Measurements from ENCODE around the gene NCF4. TPM values are rescaled to one million over a fixed set of nuclear protein-coding genes. Genes with fewer than 3 reads are reported as not detected.

NCF4 gene
- total RNA-seq, 1 experiment from 2014 or later: not detected

DNA sequence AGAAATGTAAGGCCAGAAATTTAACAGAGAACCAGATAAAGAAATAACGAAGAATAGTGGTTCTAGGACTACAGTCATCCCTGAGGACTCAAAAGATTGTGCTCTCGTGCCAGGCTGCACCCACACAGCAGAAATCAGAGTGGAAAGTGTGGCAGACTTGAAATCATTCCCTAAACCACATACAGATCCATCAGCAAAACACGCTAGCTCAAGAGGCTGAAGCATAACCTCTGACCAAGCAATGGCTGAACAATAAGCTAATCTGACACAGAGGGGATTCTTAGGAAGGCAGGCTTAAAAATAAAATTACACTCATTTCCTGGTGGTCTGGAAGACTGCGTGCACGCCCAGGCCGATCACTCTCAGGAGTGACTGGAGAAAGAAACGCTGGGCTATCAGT is 19.0 kb downstream of the NCF4 start:
- H3K9me3 ChIP-seq (ENCODE audit: control insufficient read depth, insufficient read depth, low read depth, low read length): peaks cover 5% of the 10 kb centered on the region; the same call in 1 of the 2 replicates

GRCh38 chr22:36881504-36882245 is 20.9 kb downstream of the NCF4 start:
- DNase-seq (ENCODE audit: low read depth, low spot score) (no peak), ATAC-seq (no peak)
- in situ Hi-C loops (cut with HindIII; ENCODE audit: low pct_unique_long_range_greater_than_20kb, low sequenced_read_pairs) (no loop called here), intact Hi-C loops (cut with micrococcal nuclease; ENCODE audit: unreplicated experiment) (no loop called here)
- H3K4me1 ChIP-seq (ENCODE audit: control insufficient read depth, insufficient read depth, low read length): no peaks in the 10 kb centered on the region
- no peak overlapping the region for H3K27ac ChIP-seq (ENCODE audit: low read length)
- CTCF ChIA-PET: interaction anchor here (0.5 kb wide), 1 partner anchor 100 kb away, joined by 9 read pairs; no protein-coding TSS in a partner anchor
- H3K9me3 ChIP-seq (ENCODE audit: control insufficient read depth, insufficient read depth, low read depth, low read length): peaks cover 5% of the 10 kb centered on the region; the same call in 1 of the 2 replicates
- TF ChIP-seq TCF7L2 (IDR thresholded peaks at IDR 0.05; ENCODE audit: low read depth, low read length) (no peak), REST (IDR thresholded peaks at IDR 0.05; ENCODE audit: insufficient read depth in 1 of 2, low read depth in 2 of 2, low read length in 1 of 2) (no peak), POLR2AphosphoS5 (IDR thresholded peaks at IDR 0.05; ENCODE audit: low read depth, low read length) (no peak), SIN3A (IDR thresholded peaks at IDR 0.05; ENCODE audit: borderline replicate concordance, insufficient read depth, low read depth, low read length) (no peak), CTCF (IDR thresholded peaks at IDR 0.05) (no peak)
- POLR2A ChIA-PET: interaction anchor here (0.7 kb wide), 1 partner anchor 11 kb away, joined by 3 read pairs; no protein-coding TSS in a partner anchor
- BruUV-seq (replicated peaks): no TSS peak
- H3K4me3 ChIP-seq (ENCODE audit: low read depth in 2 of 2, low read length in 2 of 2): no peak overlapping the region
- H3K27me3 ChIP-seq (ENCODE audit: control insufficient read depth, insufficient read depth, low read length): peaks cover 2% of the 10 kb centered on the region; the same call in 1 of the 2 replicates
- no peaks in the 10 kb centered on the region for H3K36me3 ChIP-seq (ENCODE audit: control insufficient read depth, insufficient read depth, low read length)

More for the DNA sequence above, 19.0 kb downstream of the NCF4 start:
- ChIA-PET POLR2A (no interaction called here), CTCF (no interaction called here)
- TF ChIP-seq REST (IDR thresholded peaks at IDR 0.05; ENCODE audit: insufficient read depth in 1 of 2, low read depth in 2 of 2, low read length in 1 of 2) (no peak), CTCF (IDR thresholded peaks at IDR 0.05) (no peak), SIN3A (IDR thresholded peaks at IDR 0.05; ENCODE audit: borderline replicate concordance, insufficient read depth, low read depth, low read length) (no peak), TCF7L2 (IDR thresholded peaks at IDR 0.05; ENCODE audit: low read depth, low read length) (no peak), POLR2AphosphoS5 (IDR thresholded peaks at IDR 0.05; ENCODE audit: low read depth, low read length) (no peak)
- H3K27ac ChIP-seq (ENCODE audit: low read length): no peak overlapping the region
- no TSS peak for BruUV-seq (replicated peaks)
- ATAC-seq (no peak), DNase-seq (ENCODE audit: low read depth, low spot score) (no peak)
- intact Hi-C loops (cut with micrococcal nuclease; ENCODE audit: unreplicated experiment) (no loop called here), in situ Hi-C loops (cut with HindIII; ENCODE audit: low pct_unique_long_range_greater_than_20kb, low sequenced_read_pairs) (no loop called here)
- H3K36me3 ChIP-seq (ENCODE audit: control insufficient read depth, insufficient read depth, low read length): no peaks in the 10 kb centered on the region
- H3K27me3 ChIP-seq (ENCODE audit: control insufficient read depth, insufficient read depth, low read length): peaks cover 2% of the 10 kb centered on the region; the same call in 1 of the 2 replicates
- H3K4me1 ChIP-seq (ENCODE audit: control insufficient read depth, insufficient read depth, low read length): no peaks in the 10 kb centered on the region
- H3K4me3 ChIP-seq (ENCODE audit: low read depth in 2 of 2, low read length in 2 of 2): no peak overlapping the region

Measured in Panc1 (cell line).